OCI-LY7 (cell line): Measurements from ENCODE around the gene SIGLEC1.

ENCODE experiments used
- CTCF ChIP-seq: fragments of 200-600 bp; sonication (generic); conservative IDR thresholded peaks from 2 replicates; pipeline ENCODE4 v1.5.1; 2014; ENCODE audit warnings: mild to moderate bottlenecking, antibody characterized with exemption, low read length, moderate library complexity, mixed read lengths
- EZH2phosphoT487 ChIP-seq: fragments of 200-600 bp; sonication (generic); IDR thresholded peaks from 2 replicates; pipeline ENCODE4 v1.6.1; 2018; ENCODE audit warnings: low read depth, borderline replicate concordance, mild to moderate bottlenecking, mixed run types, antibody characterized with exemption, low read length, moderate library complexity, mixed read lengths

DNA sequence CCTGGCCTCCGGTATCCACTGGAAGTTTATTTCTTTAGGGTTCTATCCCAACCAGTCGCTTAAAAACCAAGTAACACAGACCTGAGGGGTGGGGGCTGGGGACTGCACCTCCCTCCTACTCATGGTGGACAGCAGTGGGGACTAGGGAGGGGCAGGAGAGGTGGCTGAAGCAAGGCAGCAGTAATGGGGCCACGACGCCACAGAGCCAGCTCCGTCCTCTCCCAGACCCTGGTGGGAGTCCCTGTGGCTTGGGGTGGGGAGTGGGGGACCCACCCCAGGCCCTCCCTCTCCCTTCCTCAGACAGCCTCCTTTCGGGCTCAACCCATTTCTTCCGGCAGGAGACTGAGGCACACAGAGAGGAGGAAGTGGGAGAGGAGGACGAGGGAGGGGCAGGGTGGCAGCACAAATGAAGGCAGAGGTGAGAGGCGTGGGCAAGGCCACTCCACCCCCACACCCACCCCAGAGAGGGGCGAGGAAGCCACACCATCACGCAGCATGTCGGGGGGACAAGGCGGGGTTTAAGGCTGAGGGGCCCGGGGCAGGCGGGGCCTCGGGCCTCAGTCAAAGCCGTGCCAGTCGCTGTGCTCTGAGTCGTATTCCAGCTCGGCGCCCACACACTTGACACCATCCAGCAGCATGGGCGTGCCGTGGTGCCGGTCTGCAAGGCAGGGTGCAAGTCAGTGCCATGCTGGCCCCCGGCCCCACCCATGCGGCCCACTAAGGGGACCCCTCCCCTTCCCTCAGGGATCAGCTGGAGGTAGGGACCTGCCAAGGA lies 41.3 kb upstream of the SIGLEC1 start:
- TF ChIP-seq CTCF (no peak), EZH2phosphoT487 (no peak)
